Measurements from ENCODE around the gene NPSR1.
"Not testable (repeated sequence)": the region's sequence is repeated elsewhere in the genome, so short reads cannot be mapped to it uniquely, and the experiment has no call there.

The NPSR1 gene

GRCh38 chr7:34787586-34787985 is 129.6 kb downstream of the NPSR1 start:
- Histone ChIP-seq H3K9me3 (ENCODE audit: control insufficient read depth, low read length) (no peaks in the 10 kb centered on the region), H3K4me2 (ENCODE audit: low read length) (no peak overlapping the region), H3K9ac (no peak overlapping the region), H3K27ac (no peak overlapping the region), H3K4me1 (no peaks in the 10 kb centered on the region), H3K79me2 (no peaks in the 10 kb centered on the region), H2AFZ (no peak overlapping the region), H3K36me3 (ENCODE audit: control insufficient read depth, insufficient read depth, low read length) (no peaks in the 10 kb centered on the region), H3K4me3 (ENCODE audit: low read depth, low read length) (no peak overlapping the region), H3K27me3 (ENCODE audit: control insufficient read depth, insufficient read depth, low read length) (no peaks in the 10 kb centered on the region)
- TF ChIP-seq CTCF (IDR thresholded peaks at IDR 0.05), result no peak

- no peaks in the 10 kb centered on the region for H3K79me2 ChIP-seq
Measured at GRCh38 chr7:34806831-34807230, 148.8 kb downstream of the NPSR1 start.

GRCh38 chr7:34807548-34808340 is 149.7 kb downstream of the NPSR1 start:
- no peak overlapping the region for H3K4me2 ChIP-seq (ENCODE audit: low read length)
- no peaks in the 10 kb centered on the region for H3K36me3 ChIP-seq (ENCODE audit: control insufficient read depth, insufficient read depth, low read length)
- H3K27ac ChIP-seq, result no peak overlapping the region
- no peaks in the 10 kb centered on the region for H3K9me3 ChIP-seq (ENCODE audit: control insufficient read depth, low read length)
- TF ChIP-seq CTCF (IDR thresholded peaks at IDR 0.05), result no peak
- no peaks in the 10 kb centered on the region for H3K79me2 ChIP-seq
- H3K27me3 ChIP-seq (ENCODE audit: control insufficient read depth, insufficient read depth, low read length), result no peaks in the 10 kb centered on the region
- no peak overlapping the region for H3K4me3 ChIP-seq (ENCODE audit: low read depth, low read length)
- H3K9ac ChIP-seq, result no peak overlapping the region
- H2AFZ ChIP-seq, result no peak overlapping the region
- H3K4me1 ChIP-seq, result no peaks in the 10 kb centered on the region

More at GRCh38 chr7:34806831-34807230, 148.8 kb downstream of the NPSR1 start:
- no peak overlapping the region for H3K27ac ChIP-seq
- H3K4me2 ChIP-seq (ENCODE audit: low read length), result no peak overlapping the region
- no peak for TF ChIP-seq CTCF (IDR thresholded peaks at IDR 0.05)
- no peaks in the 10 kb centered on the region for H3K9me3 ChIP-seq (ENCODE audit: control insufficient read depth, low read length)
- no peaks in the 10 kb centered on the region for H3K36me3 ChIP-seq (ENCODE audit: control insufficient read depth, insufficient read depth, low read length)
- no peak overlapping the region for H3K4me3 ChIP-seq (ENCODE audit: low read depth, low read length)
- H2AFZ ChIP-seq, result no peak overlapping the region
- H3K4me1 ChIP-seq, result no peaks in the 10 kb centered on the region
- H3K27me3 ChIP-seq (ENCODE audit: control insufficient read depth, insufficient read depth, low read length), result no peaks in the 10 kb centered on the region
- no peak overlapping the region for H3K9ac ChIP-seq

- not testable (repeated sequence) for H3K27ac ChIP-seq; H3K9ac ChIP-seq; H3K4me1 ChIP-seq; H3K9me3 ChIP-seq (ENCODE audit: control insufficient read depth, low read length); H2AFZ ChIP-seq; H3K4me3 ChIP-seq (ENCODE audit: low read depth, low read length); H3K27me3 ChIP-seq (ENCODE audit: control insufficient read depth, insufficient read depth, low read length); H3K79me2 ChIP-seq; H3K36me3 ChIP-seq (ENCODE audit: control insufficient read depth, insufficient read depth, low read length); H3K4me2 ChIP-seq (ENCODE audit: low read length)
Measured at GRCh38 chr7:34814203-34814842, 156.3 kb downstream of the NPSR1 start.

- Histone ChIP-seq H3K27ac (no peak overlapping the region), H3K4me3 (ENCODE audit: low read depth, low read length) (no peak overlapping the region), H3K4me1 (no peaks in the 10 kb centered on the region), H3K9ac (no peak overlapping the region), H3K36me3 (ENCODE audit: control insufficient read depth, insufficient read depth, low read length) (no peaks in the 10 kb centered on the region), H2AFZ (no peak overlapping the region), H3K79me2 (no peaks in the 10 kb centered on the region), H3K9me3 (ENCODE audit: control insufficient read depth, low read length) (no peaks in the 10 kb centered on the region), H3K4me2 (ENCODE audit: low read length) (no peak overlapping the region), H3K27me3 (ENCODE audit: control insufficient read depth, insufficient read depth, low read length) (no peaks in the 10 kb centered on the region)
- TF ChIP-seq CTCF (IDR thresholded peaks at IDR 0.05), result no peak
Measured at GRCh38 chr7:34821932-34822558, 164.0 kb downstream of the NPSR1 start.
